ENCODE measurements around the gene TAGLN2.
A peak's percentile ranks its signal among the peaks of the same experiment; 100 is the strongest.

The TAGLN2 gene

DNA sequence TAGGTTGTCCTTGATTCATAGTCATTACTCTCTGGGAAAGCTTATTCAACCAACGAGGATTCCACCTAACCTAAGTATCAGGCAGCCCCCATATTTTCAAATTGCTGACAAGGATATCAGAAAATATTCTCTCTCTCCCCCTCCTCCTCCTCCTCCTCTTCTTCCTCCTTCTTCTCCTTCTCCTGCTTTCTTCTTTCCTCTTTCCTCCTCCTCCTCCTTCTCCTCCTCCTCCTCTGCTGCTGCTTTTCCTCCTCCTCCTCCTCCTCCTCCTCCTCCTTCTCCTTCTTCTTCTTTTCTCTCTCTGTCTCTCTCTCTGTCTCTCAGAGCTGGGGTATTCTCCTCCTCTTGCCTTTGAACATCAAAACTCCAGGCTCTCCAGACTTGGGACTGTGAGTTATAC is 22.6 kb upstream of the TAGLN2 start:
- DNase-seq = no peak

DNA sequence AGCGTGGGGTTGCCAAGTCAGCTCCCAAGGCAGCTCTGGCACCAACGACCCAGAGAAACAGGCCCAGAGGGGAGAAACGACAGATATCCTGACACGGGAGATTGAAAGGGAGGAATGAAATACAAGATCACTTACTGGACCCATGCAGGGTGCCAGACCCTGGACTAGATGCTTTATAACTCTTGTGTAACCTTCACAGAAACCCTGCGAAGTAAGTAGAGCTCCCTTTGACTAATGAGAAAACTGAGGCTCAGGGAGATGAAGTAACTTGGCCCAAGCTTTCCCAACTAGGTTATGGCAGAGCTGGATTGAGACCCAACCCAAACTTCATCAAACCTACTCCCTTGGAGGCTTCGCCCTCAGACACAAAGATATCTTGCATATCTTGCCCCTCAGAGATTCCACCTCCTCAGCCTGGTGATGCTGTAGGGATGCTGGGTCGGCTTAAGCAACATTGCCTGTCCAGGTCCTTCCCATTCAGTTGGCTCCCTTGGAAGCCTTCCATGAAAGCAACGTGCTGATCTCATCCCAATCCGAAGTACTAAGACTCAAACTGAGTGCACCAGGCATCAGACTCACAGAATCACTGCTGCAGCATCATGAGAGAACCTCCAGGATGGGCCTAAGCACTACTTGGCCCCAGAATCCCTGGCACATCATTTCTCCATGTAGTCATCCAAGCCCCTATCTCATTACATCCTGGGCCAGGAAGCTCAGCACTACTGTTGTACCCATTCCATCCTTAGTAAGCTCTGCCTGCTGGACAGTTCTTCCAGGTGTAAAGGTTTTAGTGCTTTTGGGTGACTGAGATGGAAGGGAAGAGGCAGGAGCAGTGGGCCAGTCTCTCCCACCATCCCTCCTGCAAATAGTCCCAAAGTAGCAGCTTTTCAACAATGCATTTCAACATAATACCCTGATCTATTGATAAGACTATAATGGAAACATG is 21.2 kb upstream of the TAGLN2 start:
- no peak for DNase-seq

DNA sequence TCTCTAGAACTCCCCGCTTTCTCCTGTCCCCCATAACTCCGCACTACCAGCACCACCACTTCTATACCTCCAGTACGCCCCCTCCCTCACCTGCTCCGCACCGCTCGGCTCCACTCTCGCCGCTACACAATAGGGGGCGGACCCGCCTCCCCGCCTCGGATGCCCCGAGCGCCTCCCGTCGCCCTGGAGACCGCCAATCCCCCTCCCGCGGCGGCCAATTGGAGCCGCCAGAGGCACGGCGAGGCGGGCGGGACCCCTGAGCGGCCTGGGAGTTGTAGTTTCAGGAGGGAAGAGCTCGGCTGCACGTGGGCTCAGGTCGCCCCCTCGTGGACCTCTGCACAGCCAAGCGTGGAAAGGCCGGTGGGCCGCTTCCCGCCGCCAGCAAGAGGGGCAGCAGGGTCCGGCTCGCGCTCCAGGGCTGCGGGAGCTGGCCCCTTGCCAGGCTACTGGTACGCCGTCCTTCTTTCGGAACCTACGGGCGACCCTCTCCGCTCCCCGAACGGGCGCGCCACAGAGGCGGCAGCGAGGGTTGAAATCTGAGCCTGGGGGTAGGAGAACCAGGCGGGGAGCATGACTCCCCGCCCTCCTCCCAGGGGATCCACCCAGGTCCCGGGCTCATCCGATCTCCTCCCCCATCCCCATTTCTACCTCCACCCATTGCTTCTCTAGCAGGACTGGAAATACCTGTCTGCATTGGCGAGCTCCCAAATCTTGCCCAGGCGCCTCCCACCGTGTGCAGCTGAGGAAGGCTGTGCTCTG is 20.4 kb upstream of the TAGLN2 start, which contains the start of gene IGSF9:
Gene IGSF9 (minus strand): TSS at position 131 of the 759 bp plus-strand sequence. CDS start 2,159 bp downstream, outside the sequence.
- DNase-seq = peak; percentile 83

DNA sequence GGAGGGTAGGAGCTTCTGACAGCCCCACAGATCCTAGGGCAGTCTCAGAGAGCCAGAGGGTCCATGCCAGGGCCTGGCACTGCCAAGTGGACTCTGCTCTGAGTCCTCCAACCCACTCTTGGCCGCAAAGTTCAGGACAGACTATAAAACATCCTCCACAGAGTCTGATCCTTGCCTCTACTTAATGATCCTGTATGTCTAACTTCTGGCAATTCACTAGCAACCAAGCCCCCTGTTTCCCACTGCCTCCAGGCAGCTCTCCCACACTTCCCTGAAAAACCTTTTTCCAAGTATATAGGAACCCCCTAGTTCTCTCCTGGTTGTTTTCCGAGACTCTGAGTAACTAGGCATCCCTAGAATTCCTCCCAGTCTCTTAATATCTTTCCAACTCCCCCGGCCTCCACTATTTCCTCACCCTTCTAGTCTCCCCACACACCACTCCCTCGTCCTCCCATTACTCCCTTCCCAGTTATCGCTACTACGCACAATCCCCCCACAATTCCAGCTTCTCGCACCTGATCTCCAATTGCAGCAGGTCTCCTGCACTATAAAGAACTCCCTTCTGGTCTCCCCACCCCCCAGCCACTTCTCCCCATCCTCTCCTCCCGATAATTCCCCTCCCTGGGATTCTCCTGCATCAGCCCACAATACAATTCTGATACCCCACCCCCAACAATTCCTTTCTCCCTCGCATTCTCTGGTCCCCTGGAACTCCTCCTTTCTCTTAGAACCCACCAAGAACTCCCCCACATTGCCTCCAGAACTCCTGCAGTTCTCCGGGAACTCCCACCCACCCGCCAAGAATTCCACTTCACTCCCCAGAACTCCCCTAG is 19.5 kb upstream of the TAGLN2 start:
- no peak for DNase-seq

DNA sequence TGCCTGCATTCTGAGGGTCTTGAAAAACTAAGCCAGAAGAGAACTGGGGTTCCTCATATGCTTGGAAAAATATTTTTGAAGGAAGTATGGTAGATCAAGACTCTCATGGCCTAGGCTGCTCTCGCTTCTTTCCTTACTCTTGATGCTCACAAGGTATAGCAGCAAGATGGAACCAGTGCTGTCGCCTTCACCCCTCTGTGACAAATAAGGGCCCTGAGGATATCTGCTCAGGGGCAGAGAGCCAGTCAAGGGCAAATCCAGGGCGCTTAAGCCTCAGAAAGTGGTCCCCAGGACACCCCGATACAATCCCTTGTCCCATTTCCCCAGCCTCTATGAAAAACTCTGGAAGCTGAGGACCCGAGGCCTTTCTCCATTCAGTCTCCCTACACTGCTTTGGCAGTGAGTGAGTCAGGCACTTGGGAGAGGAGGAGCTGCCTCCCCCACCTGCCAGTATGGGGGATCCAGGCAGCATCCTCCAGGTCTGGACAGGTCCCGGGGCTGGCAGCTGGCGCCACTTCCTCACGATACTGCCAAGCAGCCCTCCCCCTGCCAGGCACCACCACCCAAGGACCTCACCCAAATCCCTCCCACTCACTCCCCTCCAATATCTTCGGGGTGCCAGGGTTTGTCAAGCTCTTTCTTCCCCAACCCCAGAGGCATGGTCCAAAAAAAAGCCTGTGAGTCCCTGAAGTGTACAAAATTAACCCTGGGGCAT is 18.8 kb upstream of the TAGLN2 start:
- no peak for DNase-seq

DNA sequence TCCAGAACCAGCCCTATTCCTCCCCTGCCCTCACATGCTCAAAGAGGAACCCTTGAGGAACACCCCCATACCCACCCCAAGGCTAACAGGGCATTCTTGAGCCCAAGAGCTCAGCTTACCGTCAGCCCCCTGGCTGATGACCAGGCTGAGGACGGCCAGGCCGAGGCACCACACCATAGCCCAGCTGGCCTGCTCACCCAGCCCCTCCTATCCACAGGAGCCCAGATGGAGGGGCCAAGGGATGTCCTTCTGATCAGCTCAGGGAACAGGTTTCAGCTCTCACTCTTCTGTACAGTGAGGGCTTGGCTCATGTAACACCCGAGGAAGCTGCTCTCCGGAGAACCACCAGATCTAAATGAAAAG is 18.0 kb upstream of the TAGLN2 start:
- DNase-seq = no peak

DNA sequence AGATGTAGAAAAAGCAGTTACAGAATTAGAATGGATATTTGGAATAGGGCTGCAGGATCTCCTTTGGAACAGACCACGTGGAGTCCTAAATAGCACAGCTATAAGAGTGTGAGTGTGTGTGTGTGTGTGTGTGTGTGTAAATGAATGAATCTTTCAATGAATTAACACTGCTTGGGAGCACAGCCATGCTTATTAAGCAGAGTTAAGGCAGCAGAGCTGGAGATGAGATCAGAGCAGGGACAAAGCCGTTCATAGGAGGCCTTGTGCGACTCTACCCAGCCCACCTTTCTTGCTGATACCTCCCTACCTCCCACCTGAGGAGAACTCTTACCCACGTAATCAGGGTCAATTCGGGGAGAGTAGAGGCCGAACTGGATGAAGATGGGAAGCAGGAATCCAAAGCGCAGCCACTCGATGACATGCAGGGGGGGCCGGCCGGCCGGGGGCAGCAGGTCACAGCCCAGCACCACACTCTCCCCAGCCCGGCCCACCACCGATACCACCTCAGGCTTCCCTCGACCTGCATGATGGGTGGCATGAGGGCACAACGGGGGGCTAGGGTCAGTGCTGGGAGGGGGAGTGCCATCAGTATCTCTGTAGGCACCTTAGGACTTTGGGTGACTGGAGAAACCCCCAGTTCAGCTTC is 17.4 kb upstream of the TAGLN2 start:
- no peak for DNase-seq

DNA sequence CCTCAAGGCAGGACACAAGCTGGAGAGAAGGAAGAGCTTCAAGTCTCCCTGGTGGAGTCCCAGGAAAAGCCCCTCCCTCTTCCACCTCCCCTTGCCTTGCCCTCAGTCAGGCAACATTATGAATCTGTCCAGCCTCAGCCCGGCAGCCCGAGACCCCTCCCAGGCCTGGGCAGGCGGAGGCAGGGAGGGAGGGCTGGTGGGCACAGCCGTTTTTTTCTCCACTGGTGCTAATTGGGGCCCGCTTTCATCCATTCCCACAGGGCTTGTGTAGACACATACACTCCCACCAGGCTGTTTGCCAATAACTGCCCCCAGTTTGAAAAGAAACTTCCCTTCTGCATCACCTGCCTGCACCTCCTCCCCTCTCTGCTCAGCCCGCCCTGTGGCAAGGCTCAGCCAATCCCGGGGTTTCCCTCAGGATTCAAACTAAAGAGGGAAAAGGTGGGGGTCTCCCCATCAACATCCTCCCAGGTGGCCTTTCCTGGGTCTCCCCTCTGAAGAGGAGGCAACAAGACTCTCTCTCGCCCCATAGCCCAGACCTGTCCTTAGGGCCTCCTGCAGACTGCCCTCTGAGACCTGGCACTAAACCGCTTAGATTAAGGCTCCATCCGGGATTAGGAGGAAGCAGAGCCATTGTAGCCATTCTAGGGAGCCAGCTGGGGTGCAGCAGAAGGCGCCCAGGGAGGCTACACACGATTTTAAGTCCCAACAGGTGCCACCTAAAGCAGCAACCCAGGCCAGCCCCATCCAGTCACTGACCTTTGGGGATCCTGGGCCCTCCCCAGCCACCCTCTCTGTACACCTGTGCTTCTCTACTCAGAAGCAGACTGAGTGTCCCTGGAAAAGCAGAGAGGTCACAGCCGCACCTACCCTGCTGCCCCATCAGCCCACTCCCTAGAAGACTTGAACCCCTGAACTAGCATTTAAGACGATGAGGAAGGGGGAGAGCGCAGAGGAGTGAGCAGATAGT is 16.6 kb upstream of the TAGLN2 start:
- DNase-seq = no peak

DNA sequence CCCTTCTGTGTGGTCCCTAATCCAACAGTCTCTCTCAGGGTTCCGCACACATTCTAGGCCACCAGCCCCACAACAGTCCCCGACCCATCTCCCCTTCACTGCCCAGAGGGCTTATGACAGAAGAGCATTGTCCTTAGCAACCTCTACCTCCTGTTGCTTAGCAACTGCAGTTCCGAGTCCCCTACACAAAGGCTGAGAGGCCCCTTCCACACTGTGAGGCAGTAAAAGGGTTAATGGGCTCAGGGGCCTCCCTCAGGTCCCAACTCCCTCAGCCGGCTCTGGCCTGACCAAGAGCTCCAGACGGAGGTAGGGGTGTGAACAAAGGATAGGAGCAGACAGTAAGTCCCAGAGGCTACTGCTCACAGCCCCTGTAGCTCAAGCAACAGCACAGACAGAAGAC is 15.8 kb upstream of the TAGLN2 start:
- DNase-seq = no peak

DNA sequence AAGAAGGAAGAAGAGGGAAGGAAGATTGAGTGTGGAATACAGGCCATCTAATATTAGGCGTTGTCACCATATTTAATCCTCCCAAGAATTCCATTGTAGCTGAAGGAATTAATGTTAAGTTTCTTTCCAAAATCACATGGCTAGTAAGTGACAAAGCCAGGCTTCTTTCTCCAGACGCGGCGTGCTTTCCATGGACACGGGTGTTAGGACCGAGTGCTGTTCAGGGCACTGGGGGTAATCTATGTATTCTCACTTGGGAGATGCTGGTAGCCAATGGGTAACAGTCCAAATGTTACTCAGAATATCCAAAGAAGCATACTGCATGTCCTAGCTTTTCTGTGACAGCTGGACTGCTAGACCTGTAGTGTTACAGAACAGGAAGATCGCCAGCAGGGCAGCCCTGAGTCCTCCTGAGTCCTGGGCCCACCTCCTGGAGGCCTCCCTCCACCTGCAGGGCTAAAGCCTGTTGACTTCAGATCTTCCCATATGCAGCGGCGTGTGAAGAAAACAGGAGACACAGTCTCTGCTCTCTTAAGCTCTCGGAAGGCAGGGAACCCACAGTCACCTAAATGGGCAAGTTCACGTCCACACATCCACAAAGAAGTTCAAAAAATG is 14.8 kb upstream of the TAGLN2 start:
- DNase-seq = no peak

DNA sequence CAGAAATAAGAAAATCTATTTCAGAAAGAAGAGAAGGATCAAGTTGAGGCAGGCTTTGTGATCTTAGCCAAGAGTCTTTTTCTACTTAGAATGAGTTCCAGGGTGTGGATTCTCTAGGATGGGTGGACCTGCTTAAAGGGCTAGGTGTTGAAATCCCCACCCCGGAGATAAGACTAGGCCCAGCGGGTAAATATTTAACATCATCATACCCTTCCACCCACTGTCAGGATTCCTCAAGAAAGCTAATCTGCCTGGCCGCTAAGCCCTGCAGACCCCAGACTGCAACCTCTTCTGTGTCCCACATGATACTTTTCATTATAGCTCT is 14.3 kb upstream of the TAGLN2 start:
- no peak for DNase-seq

DNA sequence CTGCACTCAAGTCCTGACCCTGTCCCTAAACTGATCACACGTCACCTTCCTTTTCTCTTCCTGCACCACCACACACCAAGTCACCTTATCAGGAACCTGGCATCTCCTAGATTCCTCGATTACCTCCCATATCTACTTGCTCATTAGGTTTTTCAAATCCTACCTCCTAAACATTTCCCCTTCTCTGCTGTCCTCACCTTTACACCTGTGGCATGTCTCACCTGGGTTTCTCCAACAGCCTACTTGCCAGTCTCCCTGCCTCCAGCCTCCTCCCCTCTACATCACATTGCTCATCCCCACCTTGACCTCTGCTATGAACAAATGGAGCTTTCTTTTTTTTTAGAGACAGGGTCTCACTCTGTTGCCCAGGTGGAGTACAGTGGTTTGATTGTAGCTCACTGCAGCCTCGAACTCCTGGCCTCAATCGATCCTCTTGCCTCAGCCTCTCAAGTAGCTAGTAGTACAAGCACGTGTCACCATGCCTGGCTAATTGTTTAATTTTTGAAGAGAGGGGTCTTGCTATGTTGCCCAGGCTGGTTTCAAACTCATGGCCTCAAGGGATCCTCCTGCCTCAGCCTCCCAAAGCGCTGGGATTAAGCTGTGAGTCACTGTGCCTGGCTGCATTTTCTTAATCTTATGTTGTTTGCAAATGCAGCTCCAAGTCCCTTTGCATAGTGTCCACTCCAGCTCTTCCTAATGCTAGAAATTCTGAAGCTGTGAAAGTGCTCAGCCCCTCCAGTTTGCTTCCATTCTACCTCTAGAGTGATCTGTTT is 13.8 kb upstream of the TAGLN2 start:
- no peak for DNase-seq

DNA sequence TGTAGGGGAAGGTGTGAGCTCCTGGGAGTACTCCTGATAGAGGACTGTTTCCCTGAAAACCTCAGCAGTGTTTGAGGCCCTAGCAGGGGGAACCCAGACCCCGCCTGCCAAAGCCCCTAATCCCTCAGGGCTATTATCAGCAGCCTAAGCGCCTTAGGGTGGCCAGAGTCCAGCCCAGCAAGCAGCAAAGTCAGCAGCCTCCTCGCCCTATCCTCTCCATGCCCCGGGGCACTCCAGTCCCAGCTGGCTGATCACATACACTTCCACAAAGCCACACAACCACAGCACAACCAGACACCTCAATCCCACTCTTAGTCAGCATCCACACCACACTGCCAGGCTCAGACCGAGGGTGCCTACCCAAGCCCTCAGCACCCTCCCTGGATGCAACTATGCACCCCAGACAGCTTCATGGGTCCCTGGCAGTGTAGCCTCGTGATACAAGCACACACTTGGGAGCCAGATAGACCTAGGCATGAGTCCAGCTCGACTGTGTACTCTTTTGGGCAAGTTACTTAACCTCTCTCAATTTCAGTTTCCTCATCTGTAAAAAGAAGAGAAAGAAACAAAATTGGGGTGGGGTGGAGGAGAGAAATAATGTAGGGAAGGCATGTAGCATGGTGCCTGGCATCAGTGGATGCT is 13.0 kb upstream of the TAGLN2 start:
- DNase-seq = no peak

DNA sequence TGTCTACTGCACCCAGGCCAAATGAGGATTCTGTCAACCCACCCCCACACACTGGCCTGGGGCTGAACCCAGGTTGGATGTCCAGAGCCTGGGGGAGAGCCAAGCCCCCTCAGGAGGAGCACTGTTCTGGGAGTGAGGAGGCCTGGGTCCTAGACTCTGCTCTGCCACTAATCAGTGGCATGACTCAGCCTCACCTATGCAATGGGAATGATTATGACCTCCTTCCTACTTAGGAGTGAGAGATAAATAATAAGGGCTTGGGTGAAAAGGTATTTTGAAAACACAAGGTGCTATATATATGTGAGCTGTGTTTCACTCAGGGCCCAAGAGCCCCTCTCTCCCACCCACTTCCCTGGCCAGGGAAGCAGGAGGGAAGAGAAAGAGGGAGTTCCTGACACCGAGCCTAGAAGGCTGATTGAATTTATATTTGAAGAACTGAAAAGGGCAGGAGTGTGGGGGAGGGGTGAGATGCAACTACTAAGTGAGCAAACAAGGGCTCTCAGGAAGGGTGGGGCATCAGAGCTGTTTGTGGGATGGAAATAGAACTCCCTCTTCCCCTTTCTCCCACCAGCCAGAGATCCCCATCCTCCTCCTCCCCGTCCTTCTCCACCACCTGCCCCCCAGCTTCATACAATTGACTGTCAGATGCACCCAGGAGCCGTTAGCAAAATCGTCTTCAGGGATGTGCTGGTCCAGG is 11.9 kb upstream of the TAGLN2 start:
- no peak for DNase-seq

DNA sequence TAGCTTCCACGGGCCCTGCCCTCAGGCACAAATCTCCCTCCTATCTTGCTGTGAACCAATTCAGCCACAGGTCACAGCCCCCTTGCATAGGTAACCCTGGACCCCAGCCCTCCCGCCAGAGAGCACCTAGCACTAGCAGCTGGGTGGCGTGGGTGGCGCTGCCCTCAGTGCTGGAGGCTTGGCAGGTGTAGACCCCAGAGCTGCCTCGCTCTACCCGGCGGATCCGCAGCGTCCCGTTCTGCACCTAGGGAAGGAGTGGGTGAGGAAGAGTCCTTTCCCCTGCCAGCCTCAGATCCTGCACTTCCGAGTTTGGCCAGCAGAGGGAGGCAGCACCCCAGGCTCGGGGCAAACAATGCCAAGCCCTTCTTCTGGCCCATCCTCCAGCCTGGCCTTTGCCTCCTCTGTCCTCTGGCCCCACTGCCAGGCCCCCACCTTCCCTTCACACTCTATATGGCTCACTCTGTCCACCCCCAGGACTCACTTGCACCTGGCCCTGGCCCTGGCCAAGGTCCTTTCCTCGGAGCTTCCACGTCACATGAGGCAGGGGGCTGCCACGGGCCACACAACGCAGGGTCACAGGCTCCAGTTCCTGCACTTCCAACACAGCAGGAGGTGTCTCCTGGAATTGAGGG is 11.1 kb upstream of the TAGLN2 start:
- DNase-seq = peak; percentile 70

DNA sequence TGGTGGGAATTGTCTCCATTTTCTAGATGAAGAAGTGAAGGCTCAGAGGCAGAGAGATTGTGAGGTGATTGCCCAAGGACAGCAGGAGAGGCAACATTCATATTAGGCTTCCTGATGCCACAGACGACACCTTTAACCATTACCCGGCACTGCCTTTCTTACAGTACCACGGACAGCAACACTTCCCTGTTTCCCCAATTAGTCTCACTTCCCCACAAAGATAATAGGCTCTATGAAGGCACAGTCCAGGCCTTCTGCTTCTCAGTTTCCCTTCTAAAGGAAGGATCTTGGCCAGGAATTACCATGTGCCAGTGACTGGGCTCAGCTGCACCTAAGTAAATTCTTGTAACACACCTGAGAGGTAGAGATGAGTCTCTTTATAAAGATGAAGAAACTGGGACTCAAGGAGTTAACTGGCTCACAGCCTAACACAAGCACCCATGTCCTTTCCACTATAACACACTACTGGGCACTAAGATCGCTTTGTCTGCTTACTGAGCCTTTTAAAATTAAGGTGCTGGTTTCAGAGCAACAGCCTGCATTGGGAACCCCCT is 10.5 kb upstream of the TAGLN2 start:
- DNase-seq = no peak

DNA sequence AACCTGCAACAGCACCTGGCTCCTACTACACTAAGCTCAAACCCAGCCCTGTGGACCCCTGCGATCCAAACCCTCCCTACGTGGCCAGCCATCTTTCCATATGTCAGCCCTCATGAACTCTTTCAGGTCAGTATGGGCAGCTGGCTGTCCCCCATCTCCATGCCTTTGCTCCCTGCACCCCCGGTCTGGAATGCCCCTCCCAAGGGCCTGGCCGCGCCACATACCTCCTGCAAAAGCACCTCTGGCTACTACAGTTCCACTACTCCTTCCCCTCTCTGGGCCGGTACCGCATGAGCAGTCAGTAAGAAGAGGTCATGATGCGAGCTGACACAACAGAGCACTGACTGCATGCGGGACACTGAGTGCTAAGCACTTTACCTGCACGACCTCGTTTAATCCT is 10.0 kb upstream of the TAGLN2 start:
- DNase-seq = no peak
